Measurements from ENCODE around the gene HRH4.
A peak's percentile ranks its signal among the peaks of the same experiment; 100 is the strongest.

The HRH4 gene

DNA sequence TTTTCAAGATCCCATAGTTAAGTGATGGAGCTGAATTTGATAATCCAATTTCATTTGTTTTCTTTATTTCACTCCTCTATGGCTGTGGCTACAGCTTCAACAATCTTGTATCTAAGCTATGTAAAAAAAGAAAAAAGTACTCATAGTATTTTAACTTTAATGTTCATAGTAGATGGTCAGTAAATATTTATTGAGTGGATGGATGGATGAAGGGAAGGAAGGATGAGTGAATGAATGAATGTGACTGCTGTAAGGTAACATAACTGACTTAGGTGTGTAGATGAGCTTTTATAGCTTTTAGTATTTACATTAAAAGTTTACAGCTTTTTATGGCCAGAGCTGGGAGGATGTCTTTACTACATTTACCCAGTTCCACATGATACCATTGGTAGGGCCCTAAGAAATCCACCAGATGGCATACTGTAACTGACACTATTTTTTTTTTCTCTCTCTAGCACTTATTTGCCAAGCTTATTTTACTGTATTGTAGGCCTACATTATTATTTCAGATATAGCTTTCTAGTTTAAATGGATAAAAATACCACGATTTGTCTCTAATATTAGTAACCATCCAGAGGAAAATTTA, 13.4 kb upstream of the HRH4 start:
- Mint-ChIP-seq H3K9me3 (no peaks in the 10 kb centered on the region), H3K36me3 (peaks cover 66% of the 10 kb centered on the region), H3K4me1 (peaks cover 14% of the 10 kb centered on the region), H3K27ac (no peak overlapping the region), H3K27me3 (no peaks in the 10 kb centered on the region), H3K4me3 (no peak overlapping the region)
- ATAC-seq = no peak

DNA sequence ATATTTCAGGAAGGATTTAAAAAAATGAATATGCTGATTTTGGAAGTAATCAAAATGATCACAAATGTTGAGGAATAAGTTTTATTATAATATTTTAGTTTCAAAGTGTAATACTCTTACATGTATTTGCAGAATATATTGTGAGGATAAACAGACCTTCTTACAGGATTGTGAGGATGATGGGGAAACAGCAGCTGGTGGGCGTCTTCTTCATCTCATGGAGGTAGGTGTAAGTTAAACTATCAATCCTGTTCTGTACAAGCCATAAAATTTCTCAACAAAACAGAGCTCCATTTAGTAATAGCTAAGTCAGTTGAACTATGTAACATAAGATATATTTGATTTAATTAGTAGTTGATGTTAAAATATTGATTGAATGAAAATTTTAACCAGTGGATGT, 12.5 kb upstream of the HRH4 start:
- H3K27me3 Mint-ChIP-seq = no peaks in the 10 kb centered on the region
- H3K27ac Mint-ChIP-seq = no peak overlapping the region
- ATAC-seq = no peak
- no peak overlapping the region for H3K4me3 Mint-ChIP-seq
- H3K9me3 Mint-ChIP-seq = no peaks in the 10 kb centered on the region
- H3K36me3 Mint-ChIP-seq = peaks cover 66% of the 10 kb centered on the region
- peaks cover 14% of the 10 kb centered on the region for H3K4me1 Mint-ChIP-seq

DNA sequence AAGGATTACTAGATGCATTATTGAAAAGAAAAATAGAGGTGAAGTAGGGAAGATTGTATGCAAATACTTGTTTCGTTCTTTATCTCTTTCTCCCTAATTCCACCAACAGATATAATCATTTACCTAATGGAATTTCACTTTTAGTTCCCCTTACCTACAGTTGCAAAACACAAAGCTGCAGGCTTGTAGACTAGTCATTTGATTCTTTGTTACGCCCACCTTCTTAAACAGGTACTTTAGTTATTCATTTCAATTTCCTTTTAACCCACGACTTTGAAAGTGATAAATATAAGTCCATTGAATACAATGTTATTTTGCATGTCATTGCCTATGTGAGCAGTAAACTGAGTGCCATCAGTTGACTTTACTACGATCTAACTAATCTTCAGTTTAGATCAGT, 3.9 kb upstream of the HRH4 start:
- Mint-ChIP-seq H3K36me3 (peaks cover 9% of the 10 kb centered on the region), H3K9me3 (peaks cover 2% of the 10 kb centered on the region), H3K27me3 (no peaks in the 10 kb centered on the region), H3K4me3 (no peak overlapping the region), H3K27ac (peak overlapping the region; percentile 64), H3K4me1 (no peaks in the 10 kb centered on the region)
- ATAC-seq = peak; percentile 76

DNA sequence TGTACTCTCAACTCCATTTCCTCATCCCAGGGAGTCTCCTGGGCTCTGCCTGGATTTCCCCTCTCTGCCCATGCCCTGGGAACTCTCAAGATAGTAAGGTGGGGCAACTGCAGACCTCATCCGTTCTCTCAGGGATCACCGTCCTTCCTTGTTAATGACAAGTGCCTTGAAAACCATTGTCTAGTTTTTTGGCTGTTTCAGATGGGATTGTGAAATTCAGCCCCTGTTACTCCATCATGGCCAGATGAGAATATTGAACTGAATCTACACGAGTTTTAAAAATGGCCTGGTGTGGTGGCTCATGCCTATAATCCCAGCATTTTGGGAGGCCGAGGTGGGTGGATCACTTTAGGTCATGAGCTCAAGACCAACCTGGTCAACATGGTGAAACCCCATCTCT, 665 bp upstream of the HRH4 start:
- no peaks in the 10 kb centered on the region for H3K4me1 Mint-ChIP-seq
- peaks cover 2% of the 10 kb centered on the region for H3K9me3 Mint-ChIP-seq
- H3K27ac Mint-ChIP-seq = no peak overlapping the region
- no peaks in the 10 kb centered on the region for H3K27me3 Mint-ChIP-seq
- no peak for ATAC-seq
- no peak overlapping the region for H3K4me3 Mint-ChIP-seq
- no peaks in the 10 kb centered on the region for H3K36me3 Mint-ChIP-seq

DNA sequence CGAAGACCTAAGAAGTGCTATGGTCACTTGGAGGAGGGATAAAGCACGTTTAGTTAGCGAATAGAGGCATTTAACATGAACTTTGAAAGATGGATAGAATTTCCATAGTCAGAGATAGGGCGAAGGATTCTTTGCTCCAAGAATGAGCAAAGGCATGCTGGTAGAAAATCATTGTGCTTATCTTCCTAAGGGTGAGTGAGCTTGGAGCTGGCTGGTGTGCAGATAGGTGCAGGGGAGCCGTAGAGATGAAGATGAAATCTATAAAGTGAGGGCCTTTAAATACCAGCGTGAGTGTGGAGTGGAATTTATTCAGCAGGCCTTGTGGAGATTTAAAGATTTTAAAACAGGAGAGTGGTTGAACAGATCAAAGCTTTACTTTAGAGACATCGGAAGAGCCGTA, 1.6 kb downstream of the HRH4 start:
- no peaks in the 10 kb centered on the region for H3K9me3 Mint-ChIP-seq
- H3K4me3 Mint-ChIP-seq = no peak overlapping the region

DNA sequence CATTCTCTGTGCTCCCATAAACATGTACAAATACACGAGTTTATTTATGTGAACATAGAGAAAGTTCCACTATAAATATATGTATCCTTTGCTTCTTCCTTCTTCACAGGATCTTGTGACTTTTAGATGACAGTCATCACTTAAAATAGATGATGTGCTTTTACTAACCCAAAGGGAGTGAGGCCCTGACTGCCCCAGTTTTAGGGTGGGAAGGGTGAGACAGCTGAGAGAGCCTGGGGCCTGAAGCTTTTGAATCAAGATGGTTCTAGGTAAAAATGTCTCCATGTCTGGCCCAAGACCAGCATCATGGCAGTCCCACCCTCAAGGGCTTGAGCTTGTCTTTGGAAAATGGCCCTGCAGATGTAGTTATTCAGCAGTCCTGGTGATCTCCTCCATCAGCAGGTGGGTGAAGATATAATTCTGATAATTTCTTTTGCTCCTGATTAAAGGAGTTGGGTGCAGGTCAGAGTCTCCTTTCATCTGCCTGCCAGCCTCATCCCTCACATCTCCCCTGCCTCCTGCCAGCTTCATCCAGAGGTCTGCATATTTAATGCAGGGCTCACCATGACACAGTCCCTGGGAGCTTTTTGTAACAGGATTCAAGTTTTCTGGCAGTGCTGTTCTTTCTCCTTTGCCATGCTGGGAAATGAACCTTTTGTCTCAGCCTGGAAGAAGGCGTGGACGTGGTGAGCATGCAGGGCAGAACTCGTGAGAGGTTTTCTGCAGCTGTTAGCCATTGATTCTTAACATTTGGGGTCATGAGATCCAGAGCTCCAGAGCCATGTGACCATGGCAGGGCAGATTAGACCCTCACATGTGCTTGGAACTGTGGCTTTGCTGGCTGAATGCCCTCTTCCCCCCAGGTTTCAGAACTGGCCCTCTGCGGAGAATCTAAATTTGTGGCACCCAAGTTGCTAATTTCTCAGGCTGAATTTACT, 2.7 kb downstream of the HRH4 start:
- Mint-ChIP-seq H3K4me3 (no peak overlapping the region), H3K4me1 (no peaks in the 10 kb centered on the region), H3K27ac (no peak overlapping the region), H3K36me3 (no peaks in the 10 kb centered on the region), H3K27me3 (peaks cover 8% of the 10 kb centered on the region), H3K9me3 (no peaks in the 10 kb centered on the region)
- ATAC-seq = no peak

More for the DNA sequence above, 1.6 kb downstream of the HRH4 start:
- Mint-ChIP-seq H3K27me3 (peaks cover 3% of the 10 kb centered on the region), H3K4me1 (no peaks in the 10 kb centered on the region), H3K27ac (no peak overlapping the region), H3K36me3 (no peaks in the 10 kb centered on the region)
- no peak for ATAC-seq

DNA sequence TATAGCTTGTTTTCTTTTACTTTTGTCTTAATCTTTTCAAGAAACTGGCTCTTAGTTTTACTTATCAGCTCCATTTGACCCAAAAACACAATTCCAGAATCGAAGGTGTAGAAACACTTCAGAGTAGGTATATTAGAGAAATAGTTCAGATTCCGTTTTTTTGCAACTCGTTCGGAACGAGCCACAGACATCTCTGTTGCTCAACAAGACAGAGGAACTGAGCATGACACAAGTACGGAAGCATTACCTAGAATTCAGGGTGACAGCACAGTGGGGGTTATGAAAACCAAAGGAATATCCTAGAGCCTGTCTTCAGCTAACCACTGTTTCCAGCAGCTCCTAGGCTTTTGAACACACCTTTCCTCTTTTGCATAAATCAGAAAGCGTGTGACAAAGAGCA, 5.0 kb downstream of the HRH4 start:
- Mint-ChIP-seq H3K36me3 (no peaks in the 10 kb centered on the region), H3K4me1 (no peaks in the 10 kb centered on the region), H3K9me3 (no peaks in the 10 kb centered on the region), H3K27me3 (peaks cover 8% of the 10 kb centered on the region), H3K27ac (no peak overlapping the region), H3K4me3 (no peak overlapping the region)
- no peak for ATAC-seq

DNA sequence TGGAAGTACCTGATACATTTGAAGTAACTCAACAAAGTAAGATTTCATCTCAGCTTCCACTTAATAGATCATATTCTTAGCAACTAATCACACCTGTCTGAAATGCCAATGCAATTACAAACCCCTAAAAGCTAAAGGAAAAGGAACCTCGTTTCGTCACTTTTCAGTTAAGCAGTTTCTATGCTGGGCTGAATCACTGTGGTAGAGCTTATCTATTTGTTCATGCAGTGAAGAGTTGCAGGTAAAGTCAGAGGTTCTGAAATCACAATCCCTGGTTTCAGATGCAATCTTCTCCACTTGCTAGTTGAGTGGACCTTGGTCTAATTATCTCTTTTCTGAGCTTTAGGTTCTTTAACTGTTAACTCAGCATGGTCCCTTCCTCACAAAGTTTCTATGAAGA, 6.3 kb downstream of the HRH4 start:
- Mint-ChIP-seq H3K27me3 (peaks cover 8% of the 10 kb centered on the region), H3K4me3 (no peak overlapping the region)

DNA sequence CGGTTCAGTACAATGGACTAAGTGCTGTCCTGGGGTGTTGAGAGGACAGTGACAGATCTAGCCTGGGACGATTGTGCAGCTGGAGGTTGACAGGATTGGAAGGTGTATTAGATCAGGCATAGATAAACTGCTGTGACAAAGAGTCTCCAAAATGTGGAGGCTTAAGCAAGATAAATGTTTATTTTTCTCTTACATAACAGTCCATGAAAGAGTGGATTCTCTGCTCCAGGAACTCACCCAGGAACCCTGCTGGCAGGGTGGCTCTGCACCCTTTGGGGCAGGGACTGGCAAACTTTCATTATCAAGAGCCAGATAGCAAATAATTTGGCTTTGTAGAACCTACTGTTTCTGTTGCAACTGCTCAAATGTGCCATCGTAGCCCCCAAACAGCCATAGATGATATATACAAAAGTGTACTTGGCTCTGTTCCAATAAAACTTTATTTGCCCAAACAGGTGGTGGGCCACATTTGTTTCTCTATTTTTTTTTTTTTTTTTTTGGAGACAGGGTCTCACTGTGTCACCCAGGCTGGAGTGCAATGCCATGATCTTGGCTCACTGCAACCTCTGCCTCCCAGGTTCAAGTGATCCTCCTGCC, 9.7 kb downstream of the HRH4 start:
- Mint-ChIP-seq H3K9me3 (no peaks in the 10 kb centered on the region), H3K27me3 (peaks cover 8% of the 10 kb centered on the region), H3K4me3 (no peak overlapping the region), H3K27ac (no peak overlapping the region), H3K4me1 (no peaks in the 10 kb centered on the region), H3K36me3 (no peaks in the 10 kb centered on the region)
- no peak for ATAC-seq

More for the DNA sequence above, 6.3 kb downstream of the HRH4 start:
- Mint-ChIP-seq H3K9me3 (no peaks in the 10 kb centered on the region), H3K4me1 (no peaks in the 10 kb centered on the region), H3K36me3 (no peaks in the 10 kb centered on the region), H3K27ac (no peak overlapping the region)
- no peak for ATAC-seq

DNA sequence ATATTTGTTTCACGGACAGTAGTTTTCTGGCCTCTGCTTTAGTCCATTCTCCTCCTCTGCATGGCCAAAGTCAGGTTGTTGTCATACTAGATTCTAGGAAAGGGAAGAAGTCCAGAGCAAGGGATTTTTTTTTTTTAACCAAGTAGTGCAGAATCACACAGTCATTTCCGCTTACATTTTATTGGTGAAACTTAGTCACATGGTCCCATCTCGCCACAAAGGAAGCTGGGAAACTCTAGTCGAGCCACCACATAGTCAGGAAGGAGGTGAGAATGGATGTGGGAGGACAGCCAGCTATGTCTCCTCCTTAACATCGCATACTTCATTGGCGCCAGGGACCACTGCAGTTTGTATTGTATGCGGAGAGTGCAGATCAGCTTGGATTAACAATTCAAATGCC, 10.4 kb downstream of the HRH4 start:
- Mint-ChIP-seq H3K9me3 (no peaks in the 10 kb centered on the region), H3K4me1 (no peaks in the 10 kb centered on the region), H3K4me3 (no peak overlapping the region), H3K27me3 (peaks cover 8% of the 10 kb centered on the region), H3K27ac (no peak overlapping the region), H3K36me3 (no peaks in the 10 kb centered on the region)
- ATAC-seq = no peak

DNA sequence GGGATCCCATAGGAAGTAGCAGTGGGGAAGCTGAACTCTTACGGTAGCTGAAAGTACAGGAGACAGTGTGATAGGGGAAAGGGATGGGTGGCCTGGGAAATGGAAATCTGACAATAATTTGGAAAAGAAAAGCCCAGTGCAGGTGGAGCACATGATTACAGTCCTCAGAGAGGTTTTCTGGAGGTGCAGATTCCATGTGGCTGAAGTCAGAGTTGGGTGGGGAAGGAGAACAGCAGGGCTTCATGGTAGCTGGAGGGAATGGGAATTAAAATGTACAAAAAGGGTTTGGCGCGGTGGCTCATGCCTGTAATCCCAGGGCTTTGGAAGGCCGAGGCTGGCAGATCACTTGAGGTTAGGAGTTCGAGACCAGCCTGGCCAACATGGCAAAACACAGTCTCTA, 12.2 kb downstream of the HRH4 start:
- Mint-ChIP-seq H3K27me3 (peaks cover 2% of the 10 kb centered on the region), H3K27ac (no peak overlapping the region), H3K9me3 (no peaks in the 10 kb centered on the region), H3K36me3 (no peaks in the 10 kb centered on the region), H3K4me3 (no peak overlapping the region), H3K4me1 (no peaks in the 10 kb centered on the region)
- no peak for ATAC-seq

DNA sequence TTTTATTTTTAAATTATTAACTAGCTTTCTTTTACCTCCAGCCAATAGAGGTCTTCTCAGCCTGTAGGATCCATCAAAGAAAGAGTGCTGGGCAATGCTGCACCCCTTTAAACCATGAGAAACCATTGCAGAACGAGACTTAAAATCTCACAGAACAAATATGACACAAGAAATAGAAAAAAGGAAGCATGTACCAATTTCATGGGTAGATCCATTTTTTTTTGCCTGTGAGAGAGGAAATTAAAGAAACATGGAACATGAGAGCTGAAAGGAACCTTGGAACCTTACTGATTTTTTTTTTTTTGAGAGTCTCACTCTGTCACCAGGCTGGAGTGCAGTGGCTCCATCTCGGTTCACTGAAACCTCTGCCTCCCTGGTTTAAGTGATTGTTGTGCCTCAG, 14.0 kb downstream of the HRH4 start:
- Mint-ChIP-seq H3K9me3 (no peaks in the 10 kb centered on the region), H3K4me3 (no peak overlapping the region), H3K27ac (no peak overlapping the region), H3K27me3 (peaks cover 7% of the 10 kb centered on the region), H3K36me3 (no peaks in the 10 kb centered on the region), H3K4me1 (no peaks in the 10 kb centered on the region)
- ATAC-seq = no peak

DNA sequence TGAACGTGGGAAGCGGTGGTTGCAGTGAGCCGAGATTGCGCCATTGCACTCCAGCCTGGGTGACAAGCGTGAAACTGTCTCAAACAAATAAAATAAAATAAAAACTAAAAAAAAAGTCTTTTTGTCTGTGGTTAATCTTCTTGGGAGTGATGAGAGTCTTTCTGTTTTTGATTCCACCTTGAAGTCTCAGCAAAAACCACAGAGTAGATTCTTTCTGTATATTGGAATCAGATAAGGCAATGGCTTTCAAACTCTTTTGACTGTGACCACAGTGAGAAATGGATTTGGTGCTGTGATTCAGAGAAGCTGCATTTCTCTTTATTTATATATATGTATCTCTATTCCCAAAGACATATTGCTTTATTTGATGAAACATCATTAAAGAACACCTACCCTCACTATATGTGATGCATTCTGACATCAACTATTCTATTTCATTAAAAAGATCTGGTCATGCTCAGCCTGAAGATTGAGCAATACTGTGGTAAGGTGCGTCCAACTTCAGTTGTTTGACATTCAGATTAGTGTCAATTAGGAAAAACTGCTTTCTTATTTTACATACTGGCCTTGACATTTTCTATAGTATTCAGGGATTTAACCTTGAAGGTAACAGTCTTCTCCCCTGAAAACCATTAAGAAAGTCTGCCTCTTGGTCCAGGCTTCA, 15.6 kb downstream of the HRH4 start:
- ATAC-seq = no peak
- H3K36me3 Mint-ChIP-seq = no peaks in the 10 kb centered on the region
- peaks cover 3% of the 10 kb centered on the region for H3K9me3 Mint-ChIP-seq
- H3K27me3 Mint-ChIP-seq = peaks cover 7% of the 10 kb centered on the region
- no peak overlapping the region for H3K27ac Mint-ChIP-seq
- no peaks in the 10 kb centered on the region for H3K4me1 Mint-ChIP-seq
- H3K4me3 Mint-ChIP-seq = no peak overlapping the region

DNA sequence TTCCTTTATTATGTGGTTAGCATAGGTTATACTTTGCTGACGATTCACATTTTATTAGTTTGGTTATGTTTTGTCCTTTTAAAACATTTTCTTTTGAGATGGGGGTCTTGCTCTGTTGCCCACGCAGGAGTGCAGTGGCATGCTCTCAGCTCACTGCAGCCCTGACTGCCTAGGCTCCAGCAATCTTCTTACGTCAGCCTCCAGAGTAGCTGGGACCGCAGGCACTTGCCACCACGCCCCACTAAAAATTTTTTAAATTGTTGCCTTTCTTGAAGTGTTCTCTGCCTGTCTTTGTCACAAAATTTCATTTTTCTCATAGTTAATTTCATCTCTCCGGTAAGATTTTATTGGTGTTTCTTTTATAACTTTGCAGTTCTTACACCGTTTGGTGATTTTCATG, 18.9 kb downstream of the HRH4 start:
- peaks cover 7% of the 10 kb centered on the region for H3K27me3 Mint-ChIP-seq
- H3K4me1 Mint-ChIP-seq = no peaks in the 10 kb centered on the region
- H3K9me3 Mint-ChIP-seq = peaks cover 5% of the 10 kb centered on the region
- H3K36me3 Mint-ChIP-seq = no peaks in the 10 kb centered on the region
- H3K4me3 Mint-ChIP-seq = no peak overlapping the region
- H3K27ac Mint-ChIP-seq = no peak overlapping the region
- no peak for ATAC-seq

DNA sequence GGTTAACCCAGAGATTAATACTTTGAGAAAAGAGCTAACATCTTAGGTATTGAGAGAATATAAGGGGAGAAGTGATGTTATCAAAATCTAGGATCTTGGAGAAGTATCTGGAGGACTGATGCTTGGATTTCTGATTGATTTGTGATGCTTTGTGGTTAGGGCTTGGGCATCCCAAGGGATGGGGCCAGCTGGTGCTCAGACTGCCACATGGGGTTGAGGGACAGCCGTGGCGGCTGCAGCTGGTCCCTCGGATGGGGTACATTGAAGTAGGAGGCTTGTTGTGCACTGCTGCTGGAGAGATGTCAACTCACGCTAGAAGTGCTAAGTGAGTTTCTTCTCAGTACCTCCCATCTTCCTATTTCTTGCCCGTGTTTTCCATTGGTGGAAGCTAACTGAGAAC, 22.4 kb downstream of the HRH4 start:
- peaks cover 5% of the 10 kb centered on the region for H3K4me1 Mint-ChIP-seq
- no peak overlapping the region for H3K27ac Mint-ChIP-seq
- peaks cover 5% of the 10 kb centered on the region for H3K9me3 Mint-ChIP-seq
- H3K27me3 Mint-ChIP-seq = peaks cover 19% of the 10 kb centered on the region
- H3K36me3 Mint-ChIP-seq = no peaks in the 10 kb centered on the region
- H3K4me3 Mint-ChIP-seq = no peak overlapping the region
- no peak for ATAC-seq
